Skeletal muscle satellite cell (primary cell): ENCODE data around the gene APBB2.
"Not testable (repeated sequence)": the region's sequence is repeated elsewhere in the genome, so short reads cannot be mapped to it uniquely, and the experiment has no call there.

Experiments
- H3K27me3 ChIP-seq: 2 replicates; pipeline ENCODE4 v1.7.0; 2013; ENCODE audit warnings: low read length; ENCODE audit not compliant: control insufficient read depth, insufficient read depth
- H3K36me3 ChIP-seq: 2 replicates; pipeline ENCODE4 v1.7.0; 2013; ENCODE audit warnings: mild to moderate bottlenecking, control low read depth, low read length; ENCODE audit not compliant: insufficient read depth
- H3K4me1 ChIP-seq: 2 replicates; pipeline ENCODE4 v1.7.0; 2013; ENCODE audit warnings: low read length; ENCODE audit not compliant: control insufficient read depth, insufficient read depth
- H3K4me2 ChIP-seq: 2 replicates; pipeline ENCODE4 v1.7.0; 2013; ENCODE audit warnings: mild to moderate bottlenecking, low read length
- H3K4me3 ChIP-seq: 2 replicates; pipeline ENCODE4 v1.7.0; 2013; ENCODE audit warnings: low read length
- H3K9ac ChIP-seq: 2 replicates; pipeline ENCODE4 v1.7.0; 2013; ENCODE audit warnings: mild to moderate bottlenecking, low read depth, low read length, moderate library complexity
- H3K9me3 ChIP-seq: replicated peaks from 2 replicates; pipeline ENCODE4 v1.7.0; 2013; ENCODE audit warnings: mild to moderate bottlenecking, control low read depth, low read length

The APBB2 gene

DNA sequence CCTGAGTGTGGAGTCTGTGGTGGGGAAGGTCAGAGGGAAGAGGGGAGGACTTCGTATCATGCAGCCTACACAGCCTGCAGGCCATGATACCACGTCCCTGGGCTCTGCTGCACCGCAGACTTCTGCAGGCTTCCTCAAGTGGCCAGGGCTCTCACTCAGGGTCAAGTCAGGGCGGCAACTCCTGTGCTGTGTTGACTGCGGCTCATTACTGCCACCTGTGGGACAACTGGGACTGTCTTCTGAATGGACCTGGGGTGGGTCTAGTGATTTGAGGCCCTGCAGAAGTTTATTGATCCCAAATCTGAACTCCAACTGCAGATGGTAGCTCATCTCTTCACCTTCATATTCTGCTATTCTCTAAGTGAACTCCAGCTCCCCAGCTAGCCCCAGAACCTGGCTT, 297.5 kb downstream of the APBB2 start:
- H3K9me3 ChIP-seq, result no peaks in the 10 kb centered on the region
- H3K27me3 ChIP-seq, result no peaks in the 10 kb centered on the region
- no peak overlapping the region for H3K4me3 ChIP-seq
- peak overlapping the region; percentile 8 for H3K9ac ChIP-seq
- H3K36me3 ChIP-seq, result peaks cover 33% of the 10 kb centered on the region
- peaks cover 44% of the 10 kb centered on the region for H3K4me1 ChIP-seq
- peak overlapping the region; percentile 5 for H3K4me2 ChIP-seq

DNA sequence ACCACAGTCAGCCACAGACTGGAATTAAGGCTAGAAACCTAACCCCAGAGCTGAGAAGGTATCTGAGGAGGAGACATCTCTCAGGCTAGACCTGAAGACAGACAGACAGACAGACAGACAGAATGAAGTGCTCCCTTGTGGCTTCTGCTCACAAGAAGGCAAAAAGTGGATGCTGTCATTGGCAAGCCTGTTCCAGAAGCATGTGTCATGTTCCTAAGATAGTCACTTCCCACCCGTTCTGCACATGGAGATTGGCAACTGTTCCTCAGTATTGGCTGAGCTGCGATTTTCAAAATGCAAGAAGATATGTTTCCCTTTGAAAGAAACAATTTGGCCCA, 298.2 kb downstream of the APBB2 start:
- Histone ChIP-seq H3K27me3 (no peaks in the 10 kb centered on the region), H3K4me3 (no peak overlapping the region), H3K4me2 (peak overlapping the region; percentile 5), H3K4me1 (peaks cover 44% of the 10 kb centered on the region), H3K36me3 (peaks cover 27% of the 10 kb centered on the region), H3K9me3 (no peaks in the 10 kb centered on the region), H3K9ac (peak overlapping the region; percentile 16)

DNA sequence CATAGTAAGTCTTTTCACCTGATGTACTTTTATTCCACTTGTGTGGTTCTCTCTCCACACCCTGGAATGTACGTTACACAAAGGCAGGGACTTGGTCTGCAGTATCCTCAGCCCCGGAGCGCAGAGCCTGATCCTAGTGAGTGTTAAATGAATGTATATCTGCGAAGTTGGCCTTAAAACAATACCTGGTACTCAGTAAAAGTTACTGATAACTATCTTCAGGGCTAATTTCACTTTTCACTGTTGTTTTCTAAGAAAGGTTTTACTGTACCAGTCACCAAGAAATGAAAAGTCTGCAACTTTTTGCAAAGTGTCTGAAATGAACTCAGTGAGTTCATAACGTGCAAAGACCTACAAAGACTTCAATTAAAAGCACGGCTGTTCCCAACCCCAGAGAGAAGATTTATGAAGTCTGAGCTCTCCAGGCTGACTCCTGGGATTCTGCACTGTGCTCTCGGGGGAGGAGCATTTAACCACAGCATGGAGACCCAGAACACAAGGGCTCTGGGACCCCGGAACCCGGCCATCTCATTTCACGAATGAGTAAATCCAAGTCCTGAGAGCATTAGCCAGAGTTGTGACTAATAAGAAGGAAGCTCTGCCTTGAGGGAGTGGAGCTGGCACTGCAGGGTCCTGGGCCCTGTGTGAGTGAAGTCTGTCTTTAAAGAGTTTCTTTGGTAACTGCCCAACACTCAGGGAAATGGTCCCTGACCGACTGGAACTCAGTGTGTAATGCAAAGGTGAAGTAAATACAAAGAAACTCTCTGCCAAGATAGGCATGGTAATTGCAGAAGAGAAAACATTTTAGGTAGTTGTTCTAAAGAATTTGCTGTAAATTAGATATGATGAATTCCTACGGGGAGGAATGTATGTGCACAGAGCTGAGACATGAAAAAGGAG, 298.8 kb downstream of the APBB2 start:
- peak overlapping the region; percentile 16 for H3K9ac ChIP-seq
- no peak overlapping the region for H3K4me3 ChIP-seq
- H3K36me3 ChIP-seq, result peaks cover 22% of the 10 kb centered on the region
- no peaks in the 10 kb centered on the region for H3K9me3 ChIP-seq
- peaks cover 50% of the 10 kb centered on the region for H3K4me1 ChIP-seq
- no peaks in the 10 kb centered on the region for H3K27me3 ChIP-seq
- peak overlapping the region; percentile 5 for H3K4me2 ChIP-seq

DNA sequence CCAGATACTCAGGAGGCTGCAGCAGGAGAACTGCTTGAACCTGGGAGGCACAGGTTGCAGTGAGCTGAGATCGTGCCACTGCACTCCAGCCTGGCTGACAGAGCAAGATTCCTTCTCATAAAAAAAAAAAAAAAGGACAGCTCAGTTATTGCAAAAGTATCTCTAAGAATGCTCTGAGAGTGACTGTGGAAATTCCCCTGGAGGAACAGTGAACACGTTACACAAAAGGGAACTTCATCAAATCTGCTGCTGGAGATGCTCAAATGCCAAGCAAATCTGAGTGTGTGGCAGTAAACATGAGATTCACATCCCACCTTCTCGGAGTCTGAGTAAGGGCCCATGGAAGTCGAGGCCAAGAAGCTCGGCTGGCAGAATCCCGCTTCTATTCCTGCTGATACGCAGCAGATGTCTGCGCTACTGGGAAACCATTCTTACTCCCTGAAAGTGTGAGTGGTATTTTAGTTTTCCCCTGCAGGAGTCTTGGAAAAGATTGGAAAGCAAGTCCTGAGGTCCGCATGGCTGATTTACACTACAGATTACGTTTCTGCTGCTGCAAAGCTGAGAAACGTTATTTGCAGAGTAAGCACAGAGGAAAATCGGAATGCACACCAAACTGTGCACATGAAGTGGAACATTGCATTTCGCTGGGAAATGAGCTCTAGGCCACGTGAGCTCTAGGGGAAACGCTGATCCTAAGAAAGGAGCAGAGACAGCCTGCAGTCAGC, 301.7 kb downstream of the APBB2 start:
- Histone ChIP-seq H3K9ac (no peak overlapping the region), H3K4me3 (no peak overlapping the region), H3K27me3 (no peaks in the 10 kb centered on the region), H3K9me3 (no peaks in the 10 kb centered on the region), H3K36me3 (peaks cover 17% of the 10 kb centered on the region), H3K4me2 (no peak overlapping the region), H3K4me1 (peaks cover 55% of the 10 kb centered on the region)

DNA sequence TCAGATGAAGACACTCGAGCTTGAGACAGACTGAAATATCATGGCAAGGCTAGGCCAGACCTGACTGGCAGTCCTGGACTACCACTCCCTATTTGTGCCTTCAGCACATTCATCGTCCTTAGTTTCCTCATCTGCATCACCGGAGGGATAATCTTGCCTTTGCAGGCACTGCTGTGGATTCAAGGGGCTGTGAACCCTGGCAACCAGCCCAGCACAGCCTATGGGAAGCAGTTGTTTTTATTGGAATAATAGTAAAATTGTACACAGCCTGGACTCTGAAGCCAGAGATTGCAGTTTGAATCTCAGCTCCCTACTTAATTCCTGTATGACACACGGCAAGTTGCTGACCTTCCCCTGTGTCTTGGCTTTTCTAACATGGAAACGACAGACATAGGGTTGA, 303.6 kb downstream of the APBB2 start:
- no peak overlapping the region for H3K4me3 ChIP-seq
- H3K4me2 ChIP-seq, result no peak overlapping the region
- H3K9ac ChIP-seq, result no peak overlapping the region
- H3K36me3 ChIP-seq, result peaks cover 17% of the 10 kb centered on the region
- no peaks in the 10 kb centered on the region for H3K27me3 ChIP-seq
- H3K9me3 ChIP-seq, result no peaks in the 10 kb centered on the region
- H3K4me1 ChIP-seq, result peaks cover 36% of the 10 kb centered on the region

DNA sequence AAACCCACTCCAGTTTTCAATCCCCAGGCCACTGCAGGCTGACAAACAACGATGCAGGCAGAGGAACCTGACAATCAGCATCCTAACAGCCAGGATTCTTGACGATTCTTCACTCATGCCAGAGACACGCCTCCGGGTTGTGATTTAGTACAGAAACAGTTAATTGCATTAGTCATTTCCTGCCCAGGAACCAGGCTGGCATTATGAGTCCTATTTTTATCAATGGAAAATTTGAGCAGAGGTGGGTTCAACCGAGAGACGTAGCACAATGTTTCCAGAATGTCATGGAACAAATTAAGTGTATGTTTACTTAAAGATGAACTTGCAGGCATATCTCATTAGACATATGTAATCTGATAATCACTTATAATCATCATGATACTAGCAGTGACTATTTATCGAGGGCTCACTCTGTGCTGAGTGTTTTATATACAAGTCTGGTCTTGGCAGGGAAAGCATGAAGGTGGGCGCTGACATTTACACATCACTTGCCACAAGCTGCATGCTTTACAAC, 304.9 kb downstream of the APBB2 start:
- Histone ChIP-seq H3K9ac (peak overlapping the region; percentile 39), H3K4me1 (peaks cover 29% of the 10 kb centered on the region), H3K4me3 (no peak overlapping the region), H3K4me2 (peak overlapping the region; percentile 52), H3K9me3 (no peaks in the 10 kb centered on the region), H3K27me3 (no peaks in the 10 kb centered on the region), H3K36me3 (peaks cover 17% of the 10 kb centered on the region)

DNA sequence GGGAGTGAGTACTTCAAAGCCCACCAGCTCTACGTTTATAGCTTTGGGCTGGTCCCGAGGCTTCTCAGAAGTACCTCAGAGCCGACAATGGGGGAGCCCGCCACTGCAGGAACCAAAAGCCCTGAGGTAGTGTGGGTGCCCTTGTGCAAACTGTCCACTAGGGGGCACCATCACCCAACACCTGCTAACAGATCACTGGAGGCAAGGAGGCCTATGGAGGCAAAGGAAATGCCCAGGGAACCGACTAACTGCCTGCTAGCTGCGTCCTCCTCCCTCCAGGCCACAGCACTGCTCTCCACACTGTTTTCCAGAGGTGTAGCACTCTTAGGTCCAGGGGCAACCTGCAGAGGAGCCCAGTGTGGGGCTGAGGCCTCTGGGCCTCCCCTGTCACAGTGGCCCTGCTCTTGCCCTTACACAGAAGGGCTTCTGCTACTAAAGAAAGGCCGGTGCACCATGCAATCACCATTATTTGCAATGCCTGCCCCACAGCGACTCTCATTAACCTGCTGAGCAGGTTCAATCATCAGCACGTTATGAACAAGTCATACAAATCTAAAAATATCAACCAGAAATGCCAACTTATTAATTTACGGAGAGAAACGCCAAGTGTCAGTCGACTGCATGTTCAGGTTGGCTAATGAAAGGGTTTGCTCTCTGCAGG, 305.5 kb downstream of the APBB2 start:
- Histone ChIP-seq H3K9ac (peak overlapping the region; percentile 39), H3K27me3 (no peaks in the 10 kb centered on the region), H3K9me3 (no peaks in the 10 kb centered on the region), H3K36me3 (peaks cover 19% of the 10 kb centered on the region), H3K4me3 (no peak overlapping the region), H3K4me1 (peaks cover 29% of the 10 kb centered on the region), H3K4me2 (peak overlapping the region; percentile 52)

DNA sequence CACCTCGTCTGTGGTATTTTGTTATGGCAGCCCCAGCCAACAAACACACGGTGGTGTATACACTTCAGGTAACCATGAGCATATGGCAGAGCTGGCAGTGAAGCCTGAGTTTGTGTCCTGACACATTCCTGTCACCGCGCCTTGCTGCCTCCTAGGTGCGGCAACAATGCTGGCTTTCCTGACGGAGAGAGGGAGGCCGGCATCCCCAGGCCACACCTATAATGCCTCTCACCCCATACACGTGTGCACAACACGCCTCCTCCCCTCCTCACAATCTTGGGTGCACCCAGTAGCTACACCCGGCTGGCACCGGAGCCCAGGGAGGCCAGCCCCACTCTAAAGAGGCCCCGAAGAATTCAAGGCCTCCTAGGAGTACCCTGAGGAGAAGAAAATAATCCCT, 306.0 kb downstream of the APBB2 start:
- Histone ChIP-seq H3K4me3 (no peak overlapping the region), H3K4me1 (peaks cover 29% of the 10 kb centered on the region), H3K36me3 (peaks cover 18% of the 10 kb centered on the region), H3K9me3 (no peaks in the 10 kb centered on the region), H3K4me2 (no peak overlapping the region), H3K9ac (peak overlapping the region; percentile 7), H3K27me3 (no peaks in the 10 kb centered on the region)

DNA sequence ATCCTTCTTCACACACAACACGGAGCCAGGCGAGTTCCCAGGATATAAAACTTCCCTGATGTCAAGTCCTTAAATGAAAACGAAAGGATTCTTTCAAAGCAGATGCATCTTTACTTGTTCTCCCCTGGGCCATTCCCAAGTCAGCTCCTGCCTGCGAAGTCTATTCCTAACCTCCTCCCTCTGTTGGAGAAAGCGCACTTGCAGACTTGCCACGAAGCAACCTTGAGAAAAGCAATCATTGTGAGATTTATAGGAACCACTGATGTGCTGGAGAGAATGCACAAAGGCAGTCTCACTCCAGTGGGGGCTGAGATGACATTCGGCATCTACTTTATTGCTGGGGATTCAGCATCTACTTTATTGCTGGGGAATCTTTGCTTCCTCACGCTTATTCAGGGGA, 308.9 kb downstream of the APBB2 start:
- H3K4me3 ChIP-seq, result no peak overlapping the region
- H3K36me3 ChIP-seq, result peaks cover 19% of the 10 kb centered on the region
- H3K4me2 ChIP-seq, result no peak overlapping the region
- peaks cover 29% of the 10 kb centered on the region for H3K4me1 ChIP-seq
- H3K27me3 ChIP-seq, result no peaks in the 10 kb centered on the region
- H3K9ac ChIP-seq, result no peak overlapping the region
- H3K9me3 ChIP-seq, result no peaks in the 10 kb centered on the region

DNA sequence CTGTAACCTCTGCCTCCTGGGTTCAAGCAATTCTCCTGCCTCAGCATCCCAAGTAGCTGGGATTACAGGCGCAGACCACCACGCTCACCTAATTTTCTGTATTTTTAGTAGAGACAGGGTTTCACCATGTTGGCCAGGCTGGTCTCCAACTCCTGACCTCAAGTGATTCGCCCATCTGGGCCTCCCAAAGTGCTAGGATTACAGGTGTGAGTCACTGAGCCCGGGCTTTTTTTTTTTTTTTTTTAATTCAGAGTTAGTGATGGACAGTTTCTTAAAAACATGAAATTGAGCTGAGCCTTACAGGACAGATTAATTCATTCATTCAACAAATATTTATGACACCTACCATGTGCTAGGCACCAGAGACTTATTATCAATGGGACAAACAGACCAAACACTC, 313.8 kb downstream of the APBB2 start:
- H3K27me3 ChIP-seq, H3K4me2 ChIP-seq, H3K4me3 ChIP-seq, H3K9ac ChIP-seq, H3K9me3 ChIP-seq: not testable (repeated sequence)
- Histone ChIP-seq H3K4me1 (peaks cover 11% of the 10 kb centered on the region), H3K36me3 (peaks cover 36% of the 10 kb centered on the region)

DNA sequence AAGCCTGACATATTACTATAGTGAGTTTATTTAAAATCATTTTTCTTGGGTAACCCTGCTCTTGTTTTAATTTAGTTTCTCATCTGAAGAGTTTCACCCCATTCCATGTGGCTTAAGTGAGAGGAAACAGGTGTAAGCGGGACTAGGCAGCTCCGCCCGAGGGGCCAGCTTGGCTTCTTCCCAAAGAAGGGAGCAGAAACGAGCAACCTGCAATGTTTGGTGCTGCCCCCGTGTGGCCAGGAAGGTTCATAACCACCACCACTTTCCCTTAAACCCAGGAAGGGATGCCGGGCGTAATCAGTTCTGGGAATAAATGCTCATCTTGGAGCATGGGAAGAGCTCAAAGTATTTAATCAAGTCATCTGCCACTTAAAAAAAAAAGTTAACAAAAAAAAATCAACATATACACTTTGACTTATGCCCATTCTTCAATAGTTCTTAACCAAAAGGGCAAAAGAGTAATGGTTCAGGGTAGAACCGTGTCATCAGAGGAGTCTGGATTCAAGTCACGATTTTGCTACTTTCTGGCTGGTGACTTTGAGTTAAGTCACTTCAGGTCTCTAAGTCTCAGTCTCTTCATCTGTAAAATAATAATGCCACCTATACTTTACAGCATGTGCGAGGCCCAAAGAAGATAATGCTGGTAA, 316.7 kb downstream of the APBB2 start:
- Histone ChIP-seq H3K9me3 (no peaks in the 10 kb centered on the region), H3K27me3 (no peaks in the 10 kb centered on the region), H3K36me3 (peaks cover 56% of the 10 kb centered on the region), H3K9ac (no peak overlapping the region), H3K4me2 (no peak overlapping the region), H3K4me3 (no peak overlapping the region), H3K4me1 (peaks cover 11% of the 10 kb centered on the region)
